ENCODE results near the gene RTP3.
A peak's percentile ranks its signal among the peaks of the same experiment; 100 is the strongest.

DNA sequence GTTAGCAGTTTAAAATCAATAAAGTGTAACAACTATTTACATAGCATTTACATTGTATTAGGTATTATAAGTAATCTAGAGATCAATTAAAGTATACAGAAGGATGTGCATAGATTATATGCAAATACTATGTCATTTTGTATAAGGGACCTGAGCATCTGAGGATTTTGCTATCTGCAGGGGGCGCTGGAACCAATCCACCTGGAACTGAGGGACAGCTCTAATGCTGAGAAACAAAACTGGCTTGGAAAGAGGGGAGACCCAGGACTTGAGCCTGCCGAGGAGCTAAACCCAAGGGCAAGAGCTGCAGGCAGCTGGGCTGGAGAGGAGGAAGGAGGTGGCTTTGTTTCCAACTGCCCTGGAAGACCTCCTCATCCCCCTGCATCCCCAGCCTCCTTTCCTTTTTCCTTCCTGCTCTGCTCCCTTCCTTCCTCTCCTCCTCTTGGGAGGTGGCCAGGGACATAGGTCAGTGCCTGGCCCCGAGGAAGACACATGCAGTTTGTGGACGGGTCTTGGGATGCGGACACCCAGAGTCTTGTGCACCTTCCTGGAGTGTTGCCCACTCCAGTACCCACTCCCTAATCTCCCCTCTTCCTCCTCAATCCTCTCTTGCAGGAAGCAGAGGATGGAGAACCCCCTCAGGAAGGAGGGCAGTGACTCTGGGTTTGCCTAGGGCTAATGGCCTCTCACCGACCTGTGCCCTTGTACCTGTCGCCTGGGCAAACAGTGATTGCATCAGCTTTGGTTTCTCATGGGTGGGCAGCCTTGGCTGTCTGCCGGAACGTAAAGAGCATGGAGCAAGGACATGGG lies 825 bp upstream of the RTP3 start:
- TF ChIP-seq, protein P1, sequence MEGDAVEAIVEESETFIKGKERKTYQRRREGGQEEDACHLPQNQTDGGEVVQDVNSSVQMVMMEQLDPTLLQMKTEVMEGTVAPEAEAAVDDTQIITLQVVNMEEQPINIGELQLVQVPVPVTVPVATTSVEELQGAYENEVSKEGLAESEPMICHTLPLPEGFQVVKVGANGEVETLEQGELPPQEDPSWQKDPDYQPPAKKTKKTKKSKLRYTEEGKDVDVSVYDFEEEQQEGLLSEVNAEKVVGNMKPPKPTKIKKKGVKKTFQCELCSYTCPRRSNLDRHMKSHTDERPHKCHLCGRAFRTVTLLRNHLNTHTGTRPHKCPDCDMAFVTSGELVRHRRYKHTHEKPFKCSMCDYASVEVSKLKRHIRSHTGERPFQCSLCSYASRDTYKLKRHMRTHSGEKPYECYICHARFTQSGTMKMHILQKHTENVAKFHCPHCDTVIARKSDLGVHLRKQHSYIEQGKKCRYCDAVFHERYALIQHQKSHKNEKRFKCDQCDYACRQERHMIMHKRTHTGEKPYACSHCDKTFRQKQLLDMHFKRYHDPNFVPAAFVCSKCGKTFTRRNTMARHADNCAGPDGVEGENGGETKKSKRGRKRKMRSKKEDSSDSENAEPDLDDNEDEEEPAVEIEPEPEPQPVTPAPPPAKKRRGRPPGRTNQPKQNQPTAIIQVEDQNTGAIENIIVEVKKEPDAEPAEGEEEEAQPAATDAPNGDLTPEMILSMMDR (IDR thresholded peaks at IDR 0.05; ENCODE audit: control extremely low read depth in 1 of 3, insufficient read depth in 1 of 3, low read depth in 1 of 3, low read length in 3 of 3): peak; percentile 41 to 68 (median 60)
- TF ChIP-seq, protein P2, sequence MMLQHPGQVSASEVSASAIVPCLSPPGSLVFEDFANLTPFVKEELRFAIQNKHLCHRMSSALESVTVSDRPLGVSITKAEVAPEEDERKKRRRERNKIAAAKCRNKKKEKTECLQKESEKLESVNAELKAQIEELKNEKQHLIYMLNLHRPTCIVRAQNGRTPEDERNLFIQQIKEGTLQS (IDR thresholded peaks at IDR 0.05; ENCODE audit: insufficient read depth, low read depth, low read length): no peak
